Measurements from ENCODE around the gene CNTN6. TPM values are rescaled to one million over a fixed set of nuclear protein-coding genes. Genes with fewer than 3 reads are reported as not detected.

The CNTN6 gene
- total RNA-seq, 2 experiments from 2014 or later, result not detected

GRCh38 chr3:1269808-1270207 is 177.0 kb downstream of the CNTN6 start:
- DNase-seq (no peak), ATAC-seq (no peak)
- Mint-ChIP-seq H3K27ac (no peak overlapping the region), H3K4me3 (no peak overlapping the region), H3K9me3 (ENCODE audit: low read depth) (peaks cover 5% of the 10 kb centered on the region), H3K4me1 (no peaks in the 10 kb centered on the region), H3K36me3 (no peaks in the 10 kb centered on the region), H3K27me3 (no peaks in the 10 kb centered on the region)
- CTCF ChIA-PET, result no interaction called here

GRCh38 chr3:1272546-1273265 is 179.9 kb downstream of the CNTN6 start:
- no peaks in the 10 kb centered on the region for H3K36me3 Mint-ChIP-seq

DNA sequence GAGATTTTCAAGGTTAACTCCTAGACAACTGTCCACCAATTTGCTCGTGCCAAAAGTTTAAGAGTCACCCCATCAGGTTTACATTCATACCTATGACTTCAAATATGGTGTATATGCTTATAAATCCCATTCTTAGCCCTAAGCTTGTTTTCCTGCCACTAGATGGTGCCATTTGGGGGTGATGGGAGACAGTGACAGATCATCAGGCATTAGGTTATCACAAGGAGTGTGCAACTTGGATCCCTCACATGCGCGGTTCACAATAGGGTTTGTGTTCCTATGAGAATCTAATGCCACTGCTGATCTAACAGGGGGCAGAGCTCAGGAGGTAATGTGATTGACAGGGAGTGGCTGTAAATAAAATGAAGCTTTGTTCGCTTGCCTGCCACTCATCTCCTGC is 182.7 kb downstream of the CNTN6 start:
- ATAC-seq (no peak), DNase-seq (no peak)
- Mint-ChIP-seq H3K27me3 (no peaks in the 10 kb centered on the region), H3K4me3 (no peak overlapping the region), H3K36me3 (no peaks in the 10 kb centered on the region), H3K4me1 (no peaks in the 10 kb centered on the region), H3K9me3 (ENCODE audit: low read depth) (peaks cover 7% of the 10 kb centered on the region), H3K27ac (no peak overlapping the region)
- CTCF ChIA-PET, result no interaction called here

More at GRCh38 chr3:1272546-1273265, 179.9 kb downstream of the CNTN6 start:
- DNase-seq, result no peak
- Mint-ChIP-seq H3K27me3 (no peaks in the 10 kb centered on the region), H3K4me3 (no peak overlapping the region), H3K9me3 (ENCODE audit: low read depth) (peaks cover 7% of the 10 kb centered on the region), H3K4me1 (no peaks in the 10 kb centered on the region), H3K27ac (no peak overlapping the region)
- CTCF ChIA-PET, result no interaction called here
- no peak for ATAC-seq

GRCh38 chr3:1287815-1288214 is 195.0 kb downstream of the CNTN6 start:
- DNase-seq (no peak), ATAC-seq (no peak)
- H3K27me3 Mint-ChIP-seq, result no peaks in the 10 kb centered on the region
- no peak overlapping the region for H3K27ac Mint-ChIP-seq
- H3K4me3 Mint-ChIP-seq, result no peak overlapping the region
- no peaks in the 10 kb centered on the region for H3K4me1 Mint-ChIP-seq
- peaks cover 10% of the 10 kb centered on the region for H3K9me3 Mint-ChIP-seq (ENCODE audit: low read depth)
- no peaks in the 10 kb centered on the region for H3K36me3 Mint-ChIP-seq
- CTCF ChIA-PET, result no interaction called here

GRCh38 chr3:1288805-1289494 is 196.1 kb downstream of the CNTN6 start:
- Mint-ChIP-seq H3K4me3 (no peak overlapping the region), H3K27ac (no peak overlapping the region), H3K27me3 (no peaks in the 10 kb centered on the region), H3K36me3 (no peaks in the 10 kb centered on the region), H3K9me3 (ENCODE audit: low read depth) (peaks cover 12% of the 10 kb centered on the region), H3K4me1 (no peaks in the 10 kb centered on the region)
- no peak for ATAC-seq
- no peak for DNase-seq
- CTCF ChIA-PET, result no interaction called here

- Mint-ChIP-seq H3K27ac (no peak overlapping the region), H3K9me3 (ENCODE audit: low read depth) (peaks cover 4% of the 10 kb centered on the region), H3K4me1 (no peaks in the 10 kb centered on the region), H3K36me3 (no peaks in the 10 kb centered on the region), H3K4me3 (no peak overlapping the region), H3K27me3 (no peaks in the 10 kb centered on the region)
- DNase-seq, result no peak
- no peak for ATAC-seq
- CTCF ChIA-PET, result no interaction called here
Observed at GRCh38 chr3:1292571-1293071, 199.8 kb downstream of the CNTN6 start.

- CTCF ChIA-PET, result no interaction called here
- peaks cover 4% of the 10 kb centered on the region for H3K9me3 Mint-ChIP-seq (ENCODE audit: low read depth)
- H3K36me3 Mint-ChIP-seq, result no peaks in the 10 kb centered on the region
- H3K4me3 Mint-ChIP-seq, result no peak overlapping the region
- ATAC-seq (no peak), DNase-seq (no peak)
- H3K4me1 Mint-ChIP-seq, result no peaks in the 10 kb centered on the region
- no peak overlapping the region for H3K27ac Mint-ChIP-seq
- no peaks in the 10 kb centered on the region for H3K27me3 Mint-ChIP-seq
Observed at GRCh38 chr3:1294586-1294985, 201.8 kb downstream of the CNTN6 start.

GRCh38 chr3:1318296-1319005 is 225.6 kb downstream of the CNTN6 start:
- CTCF ChIA-PET, result no interaction called here

DNA sequence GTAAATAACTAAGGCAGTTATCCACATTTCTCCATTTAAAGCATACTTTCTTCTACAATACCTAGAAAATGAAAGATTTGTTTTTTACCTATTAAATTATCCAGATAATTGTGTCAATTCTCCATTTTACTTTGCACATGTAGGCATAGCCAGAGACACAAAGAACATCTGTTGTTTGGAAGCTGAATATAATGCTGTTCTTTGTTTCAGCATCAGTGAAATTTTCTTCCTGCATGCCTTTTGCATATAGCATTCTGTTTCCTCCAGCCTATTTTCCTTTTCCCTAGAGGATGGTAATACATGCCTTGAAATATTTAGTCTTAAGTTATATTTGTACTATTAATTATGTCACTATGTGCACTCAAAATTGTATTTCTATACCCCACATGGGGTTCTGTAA is 233.7 kb downstream of the CNTN6 start:
- CTCF ChIA-PET, result no interaction called here
- H3K27ac Mint-ChIP-seq, result no peak overlapping the region

More at GRCh38 chr3:1318296-1319005, 225.6 kb downstream of the CNTN6 start:
- Mint-ChIP-seq H3K36me3 (no peaks in the 10 kb centered on the region), H3K9me3 (ENCODE audit: low read depth) (peaks cover 3% of the 10 kb centered on the region), H3K4me1 (no peaks in the 10 kb centered on the region), H3K4me3 (no peak overlapping the region), H3K27me3 (no peaks in the 10 kb centered on the region), H3K27ac (no peak overlapping the region)
- DNase-seq (no peak), ATAC-seq (no peak)

DNA sequence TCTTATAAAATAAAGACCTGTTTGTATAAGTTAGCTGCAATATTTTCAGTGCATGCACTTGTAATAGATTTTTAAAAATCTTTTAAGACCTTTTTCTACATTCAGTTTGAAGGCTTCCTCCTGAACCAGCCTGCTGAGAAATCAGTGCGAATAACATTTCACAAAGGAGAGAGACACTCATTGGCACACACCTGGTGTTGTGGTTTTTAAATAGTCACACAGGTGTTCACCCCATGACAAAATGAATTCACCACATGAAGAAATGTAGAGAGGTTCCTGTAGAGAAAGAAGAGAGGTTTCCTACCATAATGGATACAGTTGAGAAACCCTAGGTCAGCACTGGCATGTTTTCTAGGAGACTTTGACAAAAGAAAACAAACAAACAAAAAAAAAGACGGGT is 237.3 kb downstream of the CNTN6 start:
- Mint-ChIP-seq H3K27ac (no peak overlapping the region), H3K9me3 (ENCODE audit: low read depth) (peaks cover 10% of the 10 kb centered on the region), H3K4me3 (no peak overlapping the region), H3K36me3 (no peaks in the 10 kb centered on the region), H3K4me1 (no peaks in the 10 kb centered on the region), H3K27me3 (no peaks in the 10 kb centered on the region)
- ATAC-seq, result no peak
- no peak for DNase-seq
- CTCF ChIA-PET, result no interaction called here

More for the DNA sequence above, 233.7 kb downstream of the CNTN6 start:
- no peak overlapping the region for H3K4me3 Mint-ChIP-seq
- no peak for DNase-seq
- no peaks in the 10 kb centered on the region for H3K27me3 Mint-ChIP-seq
- H3K4me1 Mint-ChIP-seq, result no peaks in the 10 kb centered on the region
- peaks cover 18% of the 10 kb centered on the region for H3K9me3 Mint-ChIP-seq (ENCODE audit: low read depth)
- ATAC-seq, result no peak
- no peaks in the 10 kb centered on the region for H3K36me3 Mint-ChIP-seq

GRCh38 chr3:1346386-1346785 is 253.6 kb downstream of the CNTN6 start:
- Mint-ChIP-seq H3K9me3 (ENCODE audit: low read depth) (peaks cover 6% of the 10 kb centered on the region), H3K4me3 (no peak overlapping the region), H3K27ac (no peak overlapping the region), H3K27me3 (no peaks in the 10 kb centered on the region), H3K36me3 (no peaks in the 10 kb centered on the region), H3K4me1 (no peaks in the 10 kb centered on the region)
- DNase-seq (no peak), ATAC-seq (no peak)
- CTCF ChIA-PET, result no interaction called here

DNA sequence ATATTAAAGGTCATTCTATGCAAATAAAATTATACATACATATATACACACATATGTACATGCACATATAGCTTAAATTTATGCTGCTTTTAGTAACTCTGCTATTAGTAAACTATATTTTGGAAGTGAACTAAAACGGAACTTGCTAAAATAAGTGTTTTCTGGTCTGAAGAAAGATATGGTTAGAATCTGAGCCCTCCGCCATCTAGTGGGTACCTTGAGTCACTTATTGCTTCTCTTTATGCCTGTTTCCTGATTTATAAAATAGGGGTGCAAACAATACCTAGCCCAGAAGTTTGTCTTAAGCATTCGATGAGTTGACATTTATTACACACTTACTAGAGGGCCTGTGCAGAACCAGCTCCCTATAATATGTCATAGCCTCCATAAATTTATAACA is 255.7 kb downstream of the CNTN6 start:
- no peak overlapping the region for H3K27ac Mint-ChIP-seq
- peaks cover 6% of the 10 kb centered on the region for H3K9me3 Mint-ChIP-seq (ENCODE audit: low read depth)
- H3K4me3 Mint-ChIP-seq, result no peak overlapping the region
- no peaks in the 10 kb centered on the region for H3K27me3 Mint-ChIP-seq
- DNase-seq (no peak), ATAC-seq (no peak)
- CTCF ChIA-PET, result no interaction called here
- no peaks in the 10 kb centered on the region for H3K36me3 Mint-ChIP-seq
- no peaks in the 10 kb centered on the region for H3K4me1 Mint-ChIP-seq

DNA sequence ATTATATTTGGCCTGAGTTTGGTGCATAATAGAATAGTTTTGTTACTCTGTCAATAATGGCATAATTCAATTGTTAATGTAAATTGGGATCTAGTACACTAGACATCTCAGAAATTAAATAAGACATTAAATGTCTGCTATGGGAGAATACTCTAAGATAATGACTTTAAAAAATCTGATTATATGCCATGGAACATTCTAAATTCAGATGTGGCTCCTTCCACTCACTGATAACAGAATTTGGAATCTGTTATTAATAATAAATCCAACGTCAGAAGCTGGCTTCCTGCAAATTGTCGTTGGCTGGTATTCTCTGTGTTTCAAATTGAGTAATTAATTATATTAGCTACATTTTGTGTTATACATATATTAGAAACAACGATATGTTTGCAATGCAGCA is 258.1 kb downstream of the CNTN6 start:
- Mint-ChIP-seq H3K36me3 (no peaks in the 10 kb centered on the region), H3K27ac (no peak overlapping the region), H3K9me3 (ENCODE audit: low read depth) (peaks cover 3% of the 10 kb centered on the region), H3K27me3 (no peaks in the 10 kb centered on the region), H3K4me3 (no peak overlapping the region), H3K4me1 (no peaks in the 10 kb centered on the region)
- DNase-seq (no peak), ATAC-seq (no peak)
- CTCF ChIA-PET, result no interaction called here

DNA sequence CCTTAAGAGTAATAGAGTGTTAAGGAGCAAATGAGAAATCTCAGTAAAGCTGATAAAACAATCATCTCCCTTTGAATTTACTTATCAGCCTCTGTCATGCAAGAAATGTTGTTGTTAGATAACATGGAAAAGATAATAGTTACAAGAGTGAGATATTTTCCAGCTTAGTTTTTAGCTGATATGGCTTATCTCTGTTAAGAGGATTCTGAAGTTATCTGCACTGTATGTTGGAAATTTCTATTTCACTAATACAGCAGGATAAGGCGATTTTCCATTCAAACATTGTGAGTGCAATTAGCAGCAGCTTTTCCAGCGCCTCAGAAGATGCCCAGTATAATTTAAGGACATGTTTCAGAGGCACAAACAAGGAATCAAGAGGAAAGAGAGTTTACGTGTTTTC is 262.9 kb downstream of the CNTN6 start:
- peaks cover 2% of the 10 kb centered on the region for H3K9me3 Mint-ChIP-seq (ENCODE audit: low read depth)
- no peak overlapping the region for H3K27ac Mint-ChIP-seq
- CTCF ChIA-PET, result no interaction called here
- H3K4me3 Mint-ChIP-seq, result no peak overlapping the region
- no peaks in the 10 kb centered on the region for H3K4me1 Mint-ChIP-seq
- no peaks in the 10 kb centered on the region for H3K36me3 Mint-ChIP-seq
- ATAC-seq, result no peak
- DNase-seq, result no peak
- H3K27me3 Mint-ChIP-seq, result no peaks in the 10 kb centered on the region

All from activated CD8-positive, alpha-beta memory T cell treated with anti-CD3 and anti-CD28 coated beads, Interleukin-2, amount 10 ng/mL, durations not matched to agents 7 days and 5 days (primary cell).